ENCODE measurements around the gene SIGLEC7.

GRCh38 chr19:51168564-51169282 lies 26.6 kb downstream of the SIGLEC7 start:
- TF ChIP-seq CTCF (IDR thresholded peaks at IDR 0.05): no peak
- TF ChIP-seq POLR2A (IDR thresholded peaks at IDR 0.05): no peak
